SK-N-SH (cell line): ENCODE measurements around the gene CNTNAP2. TPM values are rescaled to one million over a fixed set of nuclear protein-coding genes. Genes with fewer than 3 reads are reported as not detected.
A peak's percentile ranks its signal among the peaks of the same experiment; 100 is the strongest.

Experiments used
- CTCF ChIA-PET: fragments of 300-600, 350-600 bp; formaldehyde crosslinking; extraction: SDS; loops from one replicate; lab custom pipeline; 2021; lab: Yijun Ruan, JAX
- POLR2A ChIA-PET: fragments of 350-600 bp; sonication (Branson Sonifier 250); formaldehyde crosslinking; extraction: SDS; loops from one replicate; lab custom pipeline; 2020; ENCODE audit warnings: antibody characterized with exemption, inconsistent platforms; lab: Yijun Ruan, JAX
- DNase-seq: peaks from one replicate; pipeline ENCODE4 v3.0.0; 2012
- H2AFZ ChIP-seq: fragments of 200-600 bp; sonication (generic); 2 replicates; pipeline ENCODE4 v1.8.1; 2016; ENCODE audit warnings: antibody characterized with exemption, mild to moderate bottlenecking, low read depth
- H3F3A ChIP-seq: fragments of 200-600 bp; sonication (generic); replicated peaks from 2 replicates; pipeline ENCODE3; 2016; ENCODE audit warnings: antibody characterized with exemption, mild to moderate bottlenecking; ENCODE audit not compliant: insufficient read depth
- H3K27ac ChIP-seq, 2 experiments: fragments of 200-500 bp in 1 of 2; fragments of 200-600 bp in 1 of 2; sonication (Bioruptor generic) in 1 of 2; sonication (generic), shearing (Covaris generic) in 1 of 2; 2 replicates each; pipeline versions ENCODE4 v1.5.1 to v1.6.1; 2014 to 2016; ENCODE audit warnings: low read depth in 2 of 2, inconsistent platforms in 1 of 2, low read length in 1 of 2, mild to moderate bottlenecking in 1 of 2, mixed read lengths in 1 of 2
- H3K27me3 ChIP-seq: fragments of 200-600 bp; sonication (generic), shearing (Covaris generic); 2 replicates; pipeline ENCODE4 v1.6.1; 2016; ENCODE audit warnings: mixed run types; ENCODE audit not compliant: insufficient read depth
- H3K36me3 ChIP-seq, 2 experiments: fragments of 200-500 bp in 1 of 2; fragments of 200-600 bp in 1 of 2; sonication (Bioruptor generic) in 1 of 2; sonication (generic) in 1 of 2; replicated peaks in 1 of 2; 2 replicates each; pipeline versions ENCODE3 to v1.5.1; 2014 to 2016; ENCODE audit warnings: low read length in 1 of 2, mild to moderate bottlenecking in 1 of 2; ENCODE audit not compliant: insufficient read depth in 2 of 2, control insufficient read depth in 1 of 2
- H3K4me1 ChIP-seq, 2 experiments: fragments of 200-500 bp in 1 of 2; fragments of 200-600 bp in 1 of 2; sonication (Bioruptor generic) in 1 of 2; sonication (generic), shearing (Covaris generic) in 1 of 2; 2 replicates each; pipeline versions ENCODE4 v1.5.1 to v1.6.1; 2014 to 2016; ENCODE audit warnings: low read depth in 1 of 2, low read length in 1 of 2, mixed run types in 1 of 2; ENCODE audit not compliant: insufficient read depth in 2 of 2, control insufficient read depth in 1 of 2
- H3K4me2 ChIP-seq: fragments of 200-600 bp; sonication (generic), shearing (Covaris generic); 2 replicates; pipeline ENCODE4 v1.6.1; 2017; ENCODE audit warnings: mixed run types
- H3K4me3 ChIP-seq, 2 experiments: fragments of 200-500 bp in 1 of 2; fragments of 200-600 bp in 1 of 2; sonication (Bioruptor generic) in 1 of 2; sonication (generic), shearing (Covaris generic) in 1 of 2; 2 replicates each; pipeline versions ENCODE4 v1.5.1 to v1.8.1; 2014 to 2016; ENCODE audit warnings: low read depth in 2 of 2, inconsistent platforms in 1 of 2, low read length in 1 of 2, mild to moderate bottlenecking in 1 of 2, mixed read lengths in 1 of 2, moderate library complexity in 1 of 2
- H3K79me2 ChIP-seq: fragments of 200-600 bp; sonication (generic); 2 replicates; pipeline ENCODE4 v1.8.1; 2017; ENCODE audit warnings: mild to moderate bottlenecking; ENCODE audit not compliant: insufficient read depth
- H3K9ac ChIP-seq: fragments of 200-600 bp; sonication (generic); 2 replicates; pipeline ENCODE4 v1.6.1; 2017; ENCODE audit warnings: mixed run types
- H3K9me2 ChIP-seq: fragments of 200-600 bp; sonication (generic); 2 replicates; pipeline ENCODE4 v1.6.1; 2017; ENCODE audit warnings: mixed run types
- H3K9me3 ChIP-seq: fragments of 200-600 bp; sonication (generic); 2 replicates; pipeline ENCODE4 v1.6.1; 2017; ENCODE audit warnings: mixed run types, mild to moderate bottlenecking, moderate library complexity
- H4K20me1 ChIP-seq: fragments of 200-600 bp; sonication (generic); 2 replicates; pipeline ENCODE4 v1.6.1; 2017; ENCODE audit warnings: mild to moderate bottlenecking, mixed run types; ENCODE audit not compliant: insufficient read depth
- CHD2 ChIP-seq: fragments of 150-350 bp; IDR thresholded peaks from 2 replicates; pipeline ENCODE4 v1.6.1; 2018; ENCODE audit warnings: low read length; ENCODE audit not compliant: partially characterized antibody
- ELF1 ChIP-seq: IDR thresholded peaks from 2 replicates; pipeline ENCODE4 v1.4.0; 2012
- EP300 ChIP-seq, 2 experiments: IDR thresholded peaks; 2 replicates each; pipeline versions ENCODE4 v1.4.0 to v1.6.1; 2012; ENCODE audit warnings: borderline replicate concordance in 1 of 2, low read depth in 1 of 2, low read length in 1 of 2
- EZH2phosphoT487 ChIP-seq: fragments of 200-600 bp; sonication (generic); IDR thresholded peaks from 2 replicates; pipeline ENCODE4 v1.6.1; 2017; ENCODE audit warnings: low read depth, mixed run types, mild to moderate bottlenecking, antibody characterized with exemption, moderate library complexity, borderline replicate concordance
- FOXM1 ChIP-seq: IDR thresholded peaks from 2 replicates; pipeline ENCODE4 v1.4.0; 2012; ENCODE audit warnings: low read depth, mild to moderate bottlenecking
- GATA2 ChIP-seq: sonication (generic); formaldehyde crosslinking; IDR thresholded peaks from 2 replicates; pipeline ENCODE4 v1.5.0; 2020; ENCODE audit warnings: mild to moderate bottlenecking, missing genetic modification reagents
- JUND ChIP-seq: IDR thresholded peaks from 2 replicates; pipeline ENCODE4 v1.4.0; 2012
- MEF2A ChIP-seq: IDR thresholded peaks from 2 replicates; pipeline ENCODE4 v1.4.0; 2012; ENCODE audit warnings: low read depth, borderline replicate concordance
- NFIC ChIP-seq: IDR thresholded peaks from 2 replicates; pipeline ENCODE4 v1.4.0; 2012; ENCODE audit warnings: borderline replicate concordance
- NRF1 ChIP-seq: IDR thresholded peaks from 2 replicates; pipeline ENCODE4 v1.6.1; 2012; ENCODE audit warnings: low read depth, mild to moderate bottlenecking, low read length
- PBX3 ChIP-seq: IDR thresholded peaks from 2 replicates; pipeline ENCODE4; 2012
- POLR2AphosphoS5 ChIP-seq: IDR thresholded peaks from 2 replicates; pipeline ENCODE4 v1.6.1; 2012; ENCODE audit warnings: low read depth, low read length
- RAD21 ChIP-seq: IDR thresholded peaks from 2 replicates; pipeline ENCODE4 v1.6.1; 2012; ENCODE audit warnings: mild to moderate bottlenecking, low read length
- RCOR1 ChIP-seq: fragments of 150-350 bp; IDR thresholded peaks from 2 replicates; pipeline ENCODE4 v1.6.1; 2017; ENCODE audit warnings: antibody characterized with exemption, low read length
- REST ChIP-seq: IDR thresholded peaks from 2 replicates; pipeline ENCODE4 v1.6.1; 2012; ENCODE audit warnings: mild to moderate bottlenecking, low read depth, low read length, moderate library complexity
- SMC3 ChIP-seq: IDR thresholded peaks from 2 replicates; pipeline ENCODE4 v1.6.1; 2012; ENCODE audit warnings: low read depth, low read length, improper control_type of control experiment
- WGBS: methylation state at CpG from one replicate; pipeline ENCODE4 v1.1.6; 2017; ENCODE audit warnings: low lambda C conversion rate; 5-methylcytosine and 5-hydroxymethylcytosine counted together
- polyA plus RNA-seq, 3 experiments: library from polyadenylated mRNA; depleted of rRNA; stranded (reverse); fragments of >200 nt; gene quantifications; 2 replicates each; pipeline ENCODE4 v1.2.3, GENCODE V29; 2012
- TF ChIP-seq, protein P1 (sequence below): fragments of 150-350 bp; IDR thresholded peaks from 2 replicates; pipeline ENCODE4 v1.6.1; 2016; ENCODE audit warnings: mild to moderate bottlenecking, low read depth, low read length
- TF ChIP-seq, protein P2 (sequence below): IDR thresholded peaks from 2 replicates; pipeline ENCODE4 v1.4.0; 2012; ENCODE audit warnings: low read depth
- TF ChIP-seq, protein P3 (sequence below): IDR thresholded peaks from 2 replicates; pipeline ENCODE4 v1.4.0; 2012; ENCODE audit warnings: low read depth, borderline replicate concordance
- TF ChIP-seq, protein P4 (sequence below): fragments of 150-350 bp; IDR thresholded peaks from 2 replicates; pipeline ENCODE4 v1.6.1; 2017; ENCODE audit warnings: antibody characterized with exemption, low read length, low read depth, borderline replicate concordance

CNTNAP2 gene
- polyA plus RNA-seq, 1 of the 3 experiments (the other 2 are of a cell fraction) = 3.4 TPM

DNA sequence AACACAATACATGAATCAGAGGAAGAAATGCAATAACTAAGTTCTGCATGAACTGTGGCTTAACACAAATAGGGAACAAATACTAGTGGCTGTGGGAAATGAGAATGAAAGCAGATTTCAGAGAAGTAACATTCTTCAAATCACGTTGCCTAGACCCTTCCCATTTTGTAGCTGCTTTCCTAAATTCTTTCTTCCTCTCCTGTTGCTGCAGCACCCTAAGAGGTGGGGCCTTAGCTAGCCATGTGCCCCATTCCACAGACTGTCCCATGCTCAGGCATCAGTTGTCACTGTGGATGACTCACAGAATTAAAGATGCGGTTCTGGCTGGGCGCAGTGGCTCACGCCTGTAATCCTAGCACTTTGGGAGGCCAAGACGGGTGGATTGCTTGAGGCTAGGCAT is 1769.3 kb downstream of the CNTNAP2 start (continued):
- no peak for TF ChIP-seq PBX3

- H3K4me1 ChIP-seq = peaks cover 4 to 7% of the 10 kb centered on the region in 2 experiments; a peak in 3 of 4 replicates
- H3K79me2 ChIP-seq = no peaks in the 10 kb centered on the region
- peak overlapping the region in 1 of 2 experiments; percentile 43; a peak in 2 of 4 replicates for H3K27ac ChIP-seq
- peak; percentile 53 for DNase-seq
- H3K9me3 ChIP-seq = no peaks in the 10 kb centered on the region
- no peaks in the 10 kb centered on the region; the same call in 1 of the 2 replicates for H3K9me2 ChIP-seq
- no peaks in the 10 kb centered on the region for H3K36me3 ChIP-seq
- ChIA-PET POLR2A (interaction anchor here (0.7 kb wide), 1 partner anchor 146 kb away, joined by 3 read pairs; no protein-coding TSS in a partner anchor), CTCF (interaction anchor here (0.6 to 1.6 kb wide), 7 partner anchors 9 to 1132 kb away, joined by 3 to 5 read pairs (median 3); no protein-coding TSS in a partner anchor)
- peaks cover 5% of the 10 kb centered on the region for H3F3A ChIP-seq
- no peak overlapping the region for H3K4me3 ChIP-seq
- no peaks in the 10 kb centered on the region for H4K20me1 ChIP-seq
- H3K4me2 ChIP-seq = peak overlapping the region; percentile 25
- 21% methylated on average over 4 of the region's 4 CpGs for WGBS
- no peaks in the 10 kb centered on the region for H3K27me3 ChIP-seq
- H3K9ac ChIP-seq = no peak overlapping the region
- H2AFZ ChIP-seq = peak overlapping the region; percentile 43; the same call in 1 of the 2 replicates
- no peak for TF ChIP-seq NRF1
- no peak for TF ChIP-seq MEF2A
- TF ChIP-seq, protein P1, sequence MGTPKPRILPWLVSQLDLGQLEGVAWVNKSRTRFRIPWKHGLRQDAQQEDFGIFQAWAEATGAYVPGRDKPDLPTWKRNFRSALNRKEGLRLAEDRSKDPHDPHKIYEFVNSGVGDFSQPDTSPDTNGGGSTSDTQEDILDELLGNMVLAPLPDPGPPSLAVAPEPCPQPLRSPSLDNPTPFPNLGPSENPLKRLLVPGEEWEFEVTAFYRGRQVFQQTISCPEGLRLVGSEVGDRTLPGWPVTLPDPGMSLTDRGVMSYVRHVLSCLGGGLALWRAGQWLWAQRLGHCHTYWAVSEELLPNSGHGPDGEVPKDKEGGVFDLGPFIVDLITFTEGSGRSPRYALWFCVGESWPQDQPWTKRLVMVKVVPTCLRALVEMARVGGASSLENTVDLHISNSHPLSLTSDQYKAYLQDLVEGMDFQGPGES = no peak
- TF ChIP-seq, protein P2, sequence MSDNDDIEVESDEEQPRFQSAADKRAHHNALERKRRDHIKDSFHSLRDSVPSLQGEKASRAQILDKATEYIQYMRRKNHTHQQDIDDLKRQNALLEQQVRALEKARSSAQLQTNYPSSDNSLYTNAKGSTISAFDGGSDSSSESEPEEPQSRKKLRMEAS = no peak
- TF ChIP-seq FOXM1 = no peak
- TF ChIP-seq GATA2 = peak; percentile 72
- TF ChIP-seq NFIC = no peak
- peak; percentile 46 for TF ChIP-seq JUND
- no peak for TF ChIP-seq ELF1
- no peak for TF ChIP-seq SMC3
- peak in 1 of 2 experiments; percentile 58; a peak in 2 of 4 replicates for TF ChIP-seq EP300 (IDR thresholded peaks at IDR 0.05; ENCODE audit: borderline replicate concordance in 1 of 2, low read depth in 1 of 2, low read length in 1 of 2)
- TF ChIP-seq PBX3 = no peak
- peak; percentile 59; the same call in 1 of the 2 replicates for TF ChIP-seq RCOR1
- TF ChIP-seq, protein P3, sequence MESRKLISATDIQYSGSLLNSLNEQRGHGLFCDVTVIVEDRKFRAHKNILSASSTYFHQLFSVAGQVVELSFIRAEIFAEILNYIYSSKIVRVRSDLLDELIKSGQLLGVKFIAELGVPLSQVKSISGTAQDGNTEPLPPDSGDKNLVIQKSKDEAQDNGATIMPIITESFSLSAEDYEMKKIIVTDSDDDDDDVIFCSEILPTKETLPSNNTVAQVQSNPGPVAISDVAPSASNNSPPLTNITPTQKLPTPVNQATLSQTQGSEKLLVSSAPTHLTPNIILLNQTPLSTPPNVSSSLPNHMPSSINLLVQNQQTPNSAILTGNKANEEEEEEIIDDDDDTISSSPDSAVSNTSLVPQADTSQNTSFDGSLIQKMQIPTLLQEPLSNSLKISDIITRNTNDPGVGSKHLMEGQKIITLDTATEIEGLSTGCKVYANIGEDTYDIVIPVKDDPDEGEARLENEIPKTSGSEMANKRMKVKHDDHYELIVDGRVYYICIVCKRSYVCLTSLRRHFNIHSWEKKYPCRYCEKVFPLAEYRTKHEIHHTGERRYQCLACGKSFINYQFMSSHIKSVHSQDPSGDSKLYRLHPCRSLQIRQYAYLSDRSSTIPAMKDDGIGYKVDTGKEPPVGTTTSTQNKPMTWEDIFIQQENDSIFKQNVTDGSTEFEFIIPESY = no peak
- TF ChIP-seq REST = no peak
- TF ChIP-seq POLR2AphosphoS5 = no peak
- TF ChIP-seq, protein P4, sequence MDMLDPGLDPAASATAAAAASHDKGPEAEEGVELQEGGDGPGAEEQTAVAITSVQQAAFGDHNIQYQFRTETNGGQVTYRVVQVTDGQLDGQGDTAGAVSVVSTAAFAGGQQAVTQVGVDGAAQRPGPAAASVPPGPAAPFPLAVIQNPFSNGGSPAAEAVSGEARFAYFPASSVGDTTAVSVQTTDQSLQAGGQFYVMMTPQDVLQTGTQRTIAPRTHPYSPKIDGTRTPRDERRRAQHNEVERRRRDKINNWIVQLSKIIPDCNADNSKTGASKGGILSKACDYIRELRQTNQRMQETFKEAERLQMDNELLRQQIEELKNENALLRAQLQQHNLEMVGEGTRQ = no peak
- peak; percentile 21 for TF ChIP-seq CHD2
- TF ChIP-seq EZH2phosphoT487 = no peak
- peak; percentile 45 for TF ChIP-seq RAD21
These were observed 1777.7 kb downstream of the CNTNAP2 start for GRCh38 chr7:147894271-147894670.
